ENCODE data around the gene INSL3.
A peak's percentile ranks its signal among the peaks of the same experiment; 100 is the strongest.

INSL3 gene

GRCh38 chr19:17843908-17844490 is 22.7 kb upstream of the INSL3 start:
- no peak for DNase-seq

- peak; percentile 42 for DNase-seq
Measured at GRCh38 chr19:17843292-17843827, 22.0 kb upstream of the INSL3 start.

- no peak for DNase-seq
Measured at GRCh38 chr19:17842663-17843291, 21.5 kb upstream of the INSL3 start.

GRCh38 chr19:17841810-17842662 is 20.7 kb upstream of the INSL3 start:
- no peak for DNase-seq

GRCh38 chr19:17841371-17841809 is 20.1 kb upstream of the INSL3 start:
- no peak for DNase-seq

- DNase-seq = no peak
Measured at GRCh38 chr19:17840019-17840418, 18.7 kb upstream of the INSL3 start.

- no peak for DNase-seq
Measured at GRCh38 chr19:17837972-17838371, 16.7 kb upstream of the INSL3 start.

GRCh38 chr19:17836530-17836929 is 15.2 kb upstream of the INSL3 start:
- DNase-seq = no peak

GRCh38 chr19:17835182-17836006 is 14.1 kb upstream of the INSL3 start:
- no peak for DNase-seq

GRCh38 chr19:17834350-17835181 is 13.2 kb upstream of the INSL3 start:
- no peak for DNase-seq

- no peak for DNase-seq
Measured at GRCh38 chr19:17832443-17833208, 11.3 kb upstream of the INSL3 start.

- no peak for DNase-seq
Measured at GRCh38 chr19:17831419-17831888, 10.1 kb upstream of the INSL3 start.

- DNase-seq = no peak
Measured at GRCh38 chr19:17830567-17831418, 9.5 kb upstream of the INSL3 start.

GRCh38 chr19:17829855-17830566 is 8.7 kb upstream of the INSL3 start:
- DNase-seq = no peak

GRCh38 chr19:17826508-17827056 is 5.3 kb upstream of the INSL3 start:
- no peak for DNase-seq

- DNase-seq = no peak
Measured at GRCh38 chr19:17824339-17824738, 3.0 kb upstream of the INSL3 start.

- DNase-seq = no peak
Measured at GRCh38 chr19:17817668-17818363, 3.5 kb downstream of the INSL3 start.

- DNase-seq = no peak
Measured at GRCh38 chr19:17812099-17812498, 9.2 kb downstream of the INSL3 start.

Data from MV-4-11 (cell line).